PC-3 (cell line): ENCODE measurements around the gene CD44.

Experiments used
- EZH2 ChIP-seq: fragments of 300-600 bp; sonication (generic); IDR thresholded peaks from one replicate; pipeline ENCODE4 v1.6.1; 2017; ENCODE audit warnings: antibody characterized with exemption, mild to moderate bottlenecking, low read length; ENCODE audit not compliant: unreplicated experiment
- EZH2phosphoT487 ChIP-seq: fragments of 300-600 bp; sonication (generic); IDR thresholded peaks from 2 replicates; pipeline ENCODE4 v1.6.1; 2018; ENCODE audit warnings: mild to moderate bottlenecking, antibody characterized with exemption, low read length, borderline replicate concordance
- TF ChIP-seq, protein P1 (sequence below): fragments of 300-600 bp; sonication (generic); conservative IDR thresholded peaks from 2 replicates; pipeline ENCODE4 v1.5.1; 2017; ENCODE audit warnings: antibody characterized with exemption, low read depth, mild to moderate bottlenecking, low read length

DNA sequence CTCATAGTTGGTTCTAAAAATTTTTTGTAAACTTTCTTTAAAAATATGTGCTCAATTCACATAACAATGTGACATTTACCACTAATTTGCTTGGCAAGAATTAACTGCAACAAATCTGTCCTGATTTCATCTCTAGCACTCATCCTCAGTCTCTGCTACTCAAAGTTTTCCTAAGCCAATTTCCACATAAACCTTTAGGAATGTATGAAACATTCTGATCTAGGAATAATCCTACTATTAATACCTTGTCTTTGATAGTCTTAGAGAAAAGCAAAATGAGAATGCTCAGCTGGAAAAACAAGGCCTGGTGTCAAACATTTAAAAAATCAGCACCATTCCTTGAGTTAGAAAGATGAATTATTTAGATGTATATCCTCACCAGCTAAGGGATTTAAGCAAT is 114.3 kb downstream of the CD44 start:
- TF ChIP-seq, protein P1, sequence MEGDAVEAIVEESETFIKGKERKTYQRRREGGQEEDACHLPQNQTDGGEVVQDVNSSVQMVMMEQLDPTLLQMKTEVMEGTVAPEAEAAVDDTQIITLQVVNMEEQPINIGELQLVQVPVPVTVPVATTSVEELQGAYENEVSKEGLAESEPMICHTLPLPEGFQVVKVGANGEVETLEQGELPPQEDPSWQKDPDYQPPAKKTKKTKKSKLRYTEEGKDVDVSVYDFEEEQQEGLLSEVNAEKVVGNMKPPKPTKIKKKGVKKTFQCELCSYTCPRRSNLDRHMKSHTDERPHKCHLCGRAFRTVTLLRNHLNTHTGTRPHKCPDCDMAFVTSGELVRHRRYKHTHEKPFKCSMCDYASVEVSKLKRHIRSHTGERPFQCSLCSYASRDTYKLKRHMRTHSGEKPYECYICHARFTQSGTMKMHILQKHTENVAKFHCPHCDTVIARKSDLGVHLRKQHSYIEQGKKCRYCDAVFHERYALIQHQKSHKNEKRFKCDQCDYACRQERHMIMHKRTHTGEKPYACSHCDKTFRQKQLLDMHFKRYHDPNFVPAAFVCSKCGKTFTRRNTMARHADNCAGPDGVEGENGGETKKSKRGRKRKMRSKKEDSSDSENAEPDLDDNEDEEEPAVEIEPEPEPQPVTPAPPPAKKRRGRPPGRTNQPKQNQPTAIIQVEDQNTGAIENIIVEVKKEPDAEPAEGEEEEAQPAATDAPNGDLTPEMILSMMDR = no peak
- no peak for TF ChIP-seq EZH2phosphoT487
- TF ChIP-seq EZH2 = no peak
